Heart left ventricle (tissue), 13 donors: ENCODE data around the gene DNAJB6.

Experiments used
- POLR2A ChIP-seq, 2 donors: fragments of 450-650 bp; IDR thresholded peaks; one replicate each; pipeline ENCODE4 v1.6.1; 2017; ENCODE audit warnings: antibody characterized with exemption in 2 of 2, mild to moderate bottlenecking in 2 of 2, moderate library complexity in 2 of 2
- TF ChIP-seq, protein P1 (sequence below), 12 donors: fragments of 200-600 bp; sonication (generic) in 4 of 12; IDR thresholded peaks; one replicate each; pipeline versions ENCODE4 v1.5.0 to v1.8.0; 2018 to 2022; ENCODE audit warnings: antibody characterized with exemption in 12 of 12, mild to moderate bottlenecking in 5 of 12
- donor health status: ischemic (EF 13 %, LVEDD 7.1; RV severe dilation, severe dysfunction).
- donor health status: DM: no; HTN: yes; CAD: no.
- donor health status: DM: no; HTN: no; CAD: no.
- donor health status: ischemic (EF 25% LVEDD 6.9; RV normal size, moderate dysfunction).
- donor health status: ischemic (EF 25% LVEDD 5.7; RV mildly dilated, moderate dysfunction).
- donor health status: ischemic (EF 35%, LVEDD 5.7; RV mildly dilated, moderate dysfunction).
- donor health status: nonischemic (EF 11% LVEDD 7.7; RV severe dilation, severe dysfunction).
- donor health status: DM: yes; HTN: yes; CAD: no.
- donor health status: PGD.
- donor health status: ischemic (EF 29% LVEDD 5.4; RV normal size, mild dysfunction).
- donor health status: nonischemic (EF 23%, LVEDD 6.1; RV moderate dilation, normal function).

DNA sequence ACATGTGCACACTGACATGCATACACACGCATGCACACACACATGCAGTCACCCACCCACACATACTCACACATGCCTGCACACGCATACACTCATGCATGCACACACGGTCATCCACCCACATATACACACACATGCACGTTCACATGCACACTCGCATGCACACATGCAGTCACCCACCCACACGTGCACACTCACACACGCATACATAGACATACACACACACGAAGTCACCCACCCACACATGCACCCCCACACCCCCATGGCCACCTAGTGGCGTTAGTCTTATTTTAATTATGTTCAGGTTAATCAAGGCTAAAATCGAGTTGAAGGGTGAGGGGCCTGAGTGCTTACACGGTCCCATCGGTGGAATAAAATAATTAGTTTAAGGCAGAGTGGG is 96.8 kb downstream of the DNAJB6 start:
- TF ChIP-seq, protein P1, sequence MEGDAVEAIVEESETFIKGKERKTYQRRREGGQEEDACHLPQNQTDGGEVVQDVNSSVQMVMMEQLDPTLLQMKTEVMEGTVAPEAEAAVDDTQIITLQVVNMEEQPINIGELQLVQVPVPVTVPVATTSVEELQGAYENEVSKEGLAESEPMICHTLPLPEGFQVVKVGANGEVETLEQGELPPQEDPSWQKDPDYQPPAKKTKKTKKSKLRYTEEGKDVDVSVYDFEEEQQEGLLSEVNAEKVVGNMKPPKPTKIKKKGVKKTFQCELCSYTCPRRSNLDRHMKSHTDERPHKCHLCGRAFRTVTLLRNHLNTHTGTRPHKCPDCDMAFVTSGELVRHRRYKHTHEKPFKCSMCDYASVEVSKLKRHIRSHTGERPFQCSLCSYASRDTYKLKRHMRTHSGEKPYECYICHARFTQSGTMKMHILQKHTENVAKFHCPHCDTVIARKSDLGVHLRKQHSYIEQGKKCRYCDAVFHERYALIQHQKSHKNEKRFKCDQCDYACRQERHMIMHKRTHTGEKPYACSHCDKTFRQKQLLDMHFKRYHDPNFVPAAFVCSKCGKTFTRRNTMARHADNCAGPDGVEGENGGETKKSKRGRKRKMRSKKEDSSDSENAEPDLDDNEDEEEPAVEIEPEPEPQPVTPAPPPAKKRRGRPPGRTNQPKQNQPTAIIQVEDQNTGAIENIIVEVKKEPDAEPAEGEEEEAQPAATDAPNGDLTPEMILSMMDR (IDR thresholded peaks at IDR 0.05), result no peak
- TF ChIP-seq POLR2A (IDR thresholded peaks at IDR 0.05), result no peak
